ENCODE measurements around the gene SHROOM3.

Gene SHROOM3

DNA sequence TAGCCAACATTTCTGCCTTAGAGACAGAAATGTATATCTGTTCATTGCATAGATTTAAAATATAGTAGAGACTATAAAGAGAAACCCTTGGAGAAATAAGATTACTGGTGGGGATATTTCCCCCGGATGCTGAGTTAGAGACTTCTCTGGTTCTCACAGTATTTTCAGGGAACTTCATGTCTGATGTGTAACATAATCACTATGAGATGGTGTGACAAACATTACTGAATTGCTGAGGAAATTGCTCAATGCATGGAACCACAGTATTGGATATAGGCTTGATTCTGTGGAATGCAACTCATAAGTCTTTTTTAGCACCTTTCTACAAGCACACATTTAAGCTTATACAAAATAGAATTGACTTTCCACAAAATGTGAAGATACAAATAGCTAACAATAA lies 310.2 kb downstream of the SHROOM3 start:
- POLR2A ChIA-PET = no interaction called here
- WGBS (ENCODE audit: insufficient coverage) = 100% methylated on average over 1 of the region's 1 CpG
- no peak overlapping the region for H3K4me3 ChIP-seq (ENCODE audit: control insufficient read depth in 1 of 7, extremely low read depth in 1 of 7, insufficient read depth in 4 of 7, low read depth in 2 of 7, low read length in 6 of 7)
- H3K27me3 ChIP-seq (replicated peaks in 2 of 5; ENCODE audit: control insufficient read depth in 4 of 5, insufficient read depth in 5 of 5, low read length in 4 of 5) = no peaks in the 10 kb centered on the region
- H3K9me3 ChIP-seq (ENCODE audit: control extremely low read depth in 1 of 5, control insufficient read depth in 4 of 5, insufficient read depth in 2 of 5, low read depth in 1 of 5, low read length in 4 of 5) = no peaks in the 10 kb centered on the region
- DNase-seq = no peak
- H3K27ac ChIP-seq (ENCODE audit: insufficient read depth in 1 of 2, low read depth in 1 of 2, low read length in 2 of 2, poor library complexity in 1 of 2, severe bottlenecking in 2 of 2) = no peak overlapping the region
- H3K36me3 ChIP-seq (ENCODE audit: control insufficient read depth in 4 of 4, insufficient read depth in 4 of 4, low read length in 3 of 4) = no peaks in the 10 kb centered on the region
- peaks cover 0 to 3% (median 0%) of the 10 kb centered on the region in 4 experiments for H3K4me1 ChIP-seq (ENCODE audit: control extremely low read depth in 1 of 4, control insufficient read depth in 4 of 4, insufficient read depth in 4 of 4, low read length in 3 of 4)
- CTCF ChIA-PET = interaction anchor here (1.3 to 2.0 kb wide), 4 partner anchors 12 to 241 kb away, joined by 3 to 9 read pairs (median 4); no protein-coding TSS in a partner anchor

DNA sequence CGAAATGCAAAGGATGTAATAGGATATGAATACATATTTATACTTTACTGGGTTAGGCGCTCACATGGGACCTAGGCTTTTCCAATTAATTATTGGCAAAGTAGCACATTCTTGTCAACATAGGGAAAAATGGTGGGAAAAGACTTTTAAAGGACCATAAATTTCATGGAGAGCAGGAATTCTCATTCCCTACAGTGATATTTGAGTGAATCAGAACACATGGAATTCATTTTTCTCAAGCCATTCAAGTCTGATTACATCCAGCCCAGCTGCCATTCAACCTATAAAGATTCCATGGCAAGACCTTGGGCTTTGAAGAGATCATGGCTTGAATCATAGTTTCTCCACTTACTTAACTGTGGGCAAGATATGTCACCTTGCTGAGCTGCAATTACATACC lies 312.5 kb downstream of the SHROOM3 start:
- peaks cover 0 to 3% (median 0%) of the 10 kb centered on the region in 4 experiments for H3K4me1 ChIP-seq (ENCODE audit: control extremely low read depth in 1 of 4, control insufficient read depth in 4 of 4, insufficient read depth in 4 of 4, low read length in 3 of 4)
- peaks cover 0 to 7% (median 3%) of the 10 kb centered on the region in 5 experiments for H3K9me3 ChIP-seq (ENCODE audit: control extremely low read depth in 1 of 5, control insufficient read depth in 4 of 5, insufficient read depth in 2 of 5, low read depth in 1 of 5, low read length in 4 of 5)
- ChIA-PET CTCF (interaction anchor here (0.7 kb wide), 1 partner anchor 229 kb away, joined by 3 read pairs; no protein-coding TSS in a partner anchor), POLR2A (no interaction called here)
- DNase-seq = no peak
- no peaks in the 10 kb centered on the region for H3K36me3 ChIP-seq (ENCODE audit: control insufficient read depth in 4 of 4, insufficient read depth in 4 of 4, low read length in 3 of 4)
- no peak overlapping the region for H3K4me3 ChIP-seq (ENCODE audit: control insufficient read depth in 1 of 7, extremely low read depth in 1 of 7, insufficient read depth in 4 of 7, low read depth in 2 of 7, low read length in 6 of 7)
- WGBS (ENCODE audit: insufficient coverage) = no CpG with 5 or more reads among the region's 2 CpGs
- no peak overlapping the region for H3K27ac ChIP-seq (ENCODE audit: insufficient read depth in 1 of 2, low read depth in 1 of 2, low read length in 2 of 2, poor library complexity in 1 of 2, severe bottlenecking in 2 of 2)
- no peaks in the 10 kb centered on the region for H3K27me3 ChIP-seq (replicated peaks in 2 of 5; ENCODE audit: control insufficient read depth in 4 of 5, insufficient read depth in 5 of 5, low read length in 4 of 5)

DNA sequence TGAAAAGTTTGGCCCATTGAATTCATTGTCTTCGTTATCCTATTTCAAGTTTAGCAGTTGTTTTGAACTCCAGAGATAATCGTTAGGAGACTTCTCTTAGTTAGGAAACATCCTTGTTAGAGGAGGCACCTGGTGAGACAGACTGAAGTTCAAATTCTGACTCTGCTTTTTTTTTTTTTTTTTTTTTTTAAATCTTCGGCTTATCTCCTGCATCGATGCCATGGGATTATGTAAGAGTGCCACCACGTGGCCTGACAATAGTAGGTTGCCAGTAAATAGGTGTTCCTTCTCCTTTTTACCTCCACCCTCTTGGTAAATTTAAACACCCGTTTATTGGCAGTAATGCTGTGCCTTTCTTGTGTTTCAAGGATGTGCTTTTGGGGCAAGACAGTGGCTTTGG lies 313.6 kb downstream of the SHROOM3 start:
- 100% methylated on average over 1 of the region's 6 CpGs for WGBS (ENCODE audit: insufficient coverage)
- Histone ChIP-seq H3K27ac (ENCODE audit: insufficient read depth in 1 of 2, low read depth in 1 of 2, low read length in 2 of 2, poor library complexity in 1 of 2, severe bottlenecking in 2 of 2) (no peak overlapping the region), H3K4me1 (ENCODE audit: control extremely low read depth in 1 of 4, control insufficient read depth in 4 of 4, insufficient read depth in 4 of 4, low read length in 3 of 4) (peaks cover 0 to 5% (median 0%) of the 10 kb centered on the region in 4 experiments), H3K4me3 (ENCODE audit: control insufficient read depth in 1 of 7, extremely low read depth in 1 of 7, insufficient read depth in 4 of 7, low read depth in 2 of 7, low read length in 6 of 7) (no peak overlapping the region), H3K36me3 (ENCODE audit: control insufficient read depth in 4 of 4, insufficient read depth in 4 of 4, low read length in 3 of 4) (no peaks in the 10 kb centered on the region), H3K9me3 (ENCODE audit: control extremely low read depth in 1 of 5, control insufficient read depth in 4 of 5, insufficient read depth in 2 of 5, low read depth in 1 of 5, low read length in 4 of 5) (peaks cover 0 to 7% (median 3%) of the 10 kb centered on the region in 5 experiments), H3K27me3 (replicated peaks in 2 of 5; ENCODE audit: control insufficient read depth in 4 of 5, insufficient read depth in 5 of 5, low read length in 4 of 5) (no peaks in the 10 kb centered on the region)
- DNase-seq = peak; percentile 57 to 85 (median 79)
- ChIA-PET CTCF (no interaction called here), POLR2A (no interaction called here)

DNA sequence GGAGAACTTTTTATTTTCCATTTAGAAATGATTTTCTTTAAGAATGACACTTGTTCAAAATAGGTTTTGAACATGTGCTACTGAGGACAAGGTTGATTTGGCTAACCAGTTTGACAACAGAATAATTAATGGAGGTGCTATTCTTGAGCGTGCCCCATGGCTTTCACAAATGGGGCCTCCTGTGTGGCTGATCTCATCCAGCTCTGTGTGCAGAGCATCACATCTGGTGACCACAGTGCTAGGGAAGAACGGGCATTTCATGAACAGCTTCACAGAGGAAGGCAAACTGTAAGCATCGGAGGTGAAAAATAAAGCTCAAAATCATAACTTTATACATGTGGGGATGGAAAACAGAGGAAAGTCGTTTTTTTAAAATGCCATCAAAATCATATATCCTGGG lies 314.3 kb downstream of the SHROOM3 start:
- Histone ChIP-seq H3K9me3 (ENCODE audit: control extremely low read depth in 1 of 5, control insufficient read depth in 4 of 5, insufficient read depth in 2 of 5, low read depth in 1 of 5, low read length in 4 of 5) (peaks cover 0 to 7% (median 3%) of the 10 kb centered on the region in 5 experiments), H3K4me1 (ENCODE audit: control extremely low read depth in 1 of 4, control insufficient read depth in 4 of 4, insufficient read depth in 4 of 4, low read length in 3 of 4) (peaks cover 0 to 5% (median 0%) of the 10 kb centered on the region in 4 experiments), H3K36me3 (ENCODE audit: control insufficient read depth in 4 of 4, insufficient read depth in 4 of 4, low read length in 3 of 4) (no peaks in the 10 kb centered on the region), H3K27ac (ENCODE audit: insufficient read depth in 1 of 2, low read depth in 1 of 2, low read length in 2 of 2, poor library complexity in 1 of 2, severe bottlenecking in 2 of 2) (no peak overlapping the region), H3K27me3 (replicated peaks in 2 of 5; ENCODE audit: control insufficient read depth in 4 of 5, insufficient read depth in 5 of 5, low read length in 4 of 5) (no peaks in the 10 kb centered on the region), H3K4me3 (ENCODE audit: control insufficient read depth in 1 of 7, extremely low read depth in 1 of 7, insufficient read depth in 4 of 7, low read depth in 2 of 7, low read length in 6 of 7) (no peak overlapping the region)
- DNase-seq = no peak
- POLR2A ChIA-PET = no interaction called here
- 100% methylated on average over 1 of the region's 4 CpGs for WGBS (ENCODE audit: insufficient coverage)
- CTCF ChIA-PET = interaction anchor here (1.6 to 1.9 kb wide), 2 partner anchors 11 to 236 kb away, joined by 3 to 6 read pairs; no protein-coding TSS in a partner anchor

DNA sequence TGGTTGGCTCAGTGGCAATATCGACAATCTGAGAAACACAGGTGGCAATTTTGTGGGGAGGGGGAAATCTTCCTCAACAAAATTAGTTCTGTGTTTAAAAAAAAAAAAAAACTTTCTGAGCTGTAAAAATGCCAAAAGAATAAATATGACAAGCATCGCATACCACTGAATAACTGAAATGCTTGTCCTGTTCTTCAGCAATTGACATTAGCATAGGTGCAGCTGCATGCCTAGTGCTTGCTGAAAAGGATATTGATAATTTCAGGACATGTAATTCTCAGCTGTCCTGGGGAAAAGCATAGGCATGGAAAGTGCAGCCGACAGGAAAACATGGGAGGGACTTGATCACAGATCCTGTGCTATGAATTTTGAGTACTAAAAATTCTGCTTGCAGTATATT lies 315.7 kb downstream of the SHROOM3 start:
- CTCF ChIA-PET = interaction anchor here (0.6 to 1.9 kb wide), 4 partner anchors 12 to 387 kb away, joined by 3 to 6 read pairs (median 3); no protein-coding TSS in a partner anchor
- POLR2A ChIA-PET = interaction anchor here (0.6 kb wide), 1 partner anchor 210 kb away, joined by 4 read pairs; no protein-coding TSS in a partner anchor
- Histone ChIP-seq H3K36me3 (ENCODE audit: control insufficient read depth in 4 of 4, insufficient read depth in 4 of 4, low read length in 3 of 4) (no peaks in the 10 kb centered on the region), H3K4me3 (ENCODE audit: control insufficient read depth in 1 of 7, extremely low read depth in 1 of 7, insufficient read depth in 4 of 7, low read depth in 2 of 7, low read length in 6 of 7) (no peak overlapping the region), H3K27ac (ENCODE audit: insufficient read depth in 1 of 2, low read depth in 1 of 2, low read length in 2 of 2, poor library complexity in 1 of 2, severe bottlenecking in 2 of 2) (no peak overlapping the region), H3K27me3 (replicated peaks in 2 of 5; ENCODE audit: control insufficient read depth in 4 of 5, insufficient read depth in 5 of 5, low read length in 4 of 5) (no peaks in the 10 kb centered on the region), H3K4me1 (ENCODE audit: control extremely low read depth in 1 of 4, control insufficient read depth in 4 of 4, insufficient read depth in 4 of 4, low read length in 3 of 4) (peaks cover 0 to 5% (median 0%) of the 10 kb centered on the region in 4 experiments), H3K9me3 (ENCODE audit: control extremely low read depth in 1 of 5, control insufficient read depth in 4 of 5, insufficient read depth in 2 of 5, low read depth in 1 of 5, low read length in 4 of 5) (peaks cover 0 to 7% (median 3%) of the 10 kb centered on the region in 5 experiments)
- DNase-seq = no peak
- WGBS (ENCODE audit: insufficient coverage) = 86% methylated on average over 1 of the region's 3 CpGs

DNA sequence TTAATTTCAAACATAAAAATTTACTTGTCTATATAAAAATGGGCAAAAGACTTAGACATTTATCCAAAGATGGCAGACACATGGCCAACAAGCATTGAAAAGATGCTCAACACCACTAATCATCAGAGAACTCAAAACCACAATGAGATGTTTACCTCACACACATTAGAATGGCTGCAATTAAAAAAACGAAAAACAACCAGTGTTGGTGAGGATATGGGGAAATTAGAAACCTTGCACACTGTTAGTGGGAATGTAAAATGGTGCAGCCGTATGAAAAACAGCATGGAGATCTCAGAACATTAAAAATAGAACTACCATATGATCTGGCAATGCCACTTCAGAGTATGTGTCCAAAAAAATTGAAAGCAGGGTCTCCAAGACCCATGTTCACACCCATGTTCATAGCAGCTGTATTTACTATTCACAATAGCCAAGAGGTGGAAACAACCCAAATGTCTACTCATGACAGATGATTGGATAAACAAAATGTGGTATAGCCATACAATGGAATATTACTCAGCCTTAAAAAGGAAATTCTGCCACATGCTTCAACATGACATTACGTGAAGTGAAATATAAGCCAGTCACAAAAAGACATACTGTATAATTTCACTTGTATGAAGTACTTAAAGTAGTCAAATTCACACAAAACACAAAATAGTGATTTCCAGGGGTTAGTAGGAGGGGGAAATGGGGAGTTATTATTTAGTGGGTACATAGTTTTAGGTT lies 316.7 kb downstream of the SHROOM3 start:
- ChIA-PET CTCF (interaction anchor here (0.7 kb wide), 1 partner anchor 243 kb away, joined by 3 read pairs; no protein-coding TSS in a partner anchor), POLR2A (no interaction called here)
- Histone ChIP-seq H3K9me3 (ENCODE audit: control extremely low read depth in 1 of 5, control insufficient read depth in 4 of 5, insufficient read depth in 2 of 5, low read depth in 1 of 5, low read length in 4 of 5) (peaks cover 0 to 7% (median 3%) of the 10 kb centered on the region in 5 experiments), H3K27me3 (replicated peaks in 2 of 5; ENCODE audit: control insufficient read depth in 4 of 5, insufficient read depth in 5 of 5, low read length in 4 of 5) (peaks cover 0 to 2% (median 0%) of the 10 kb centered on the region in 5 experiments), H3K4me3 (ENCODE audit: control insufficient read depth in 1 of 7, extremely low read depth in 1 of 7, insufficient read depth in 4 of 7, low read depth in 2 of 7, low read length in 6 of 7) (no peak overlapping the region), H3K4me1 (ENCODE audit: control extremely low read depth in 1 of 4, control insufficient read depth in 4 of 4, insufficient read depth in 4 of 4, low read length in 3 of 4) (peaks cover 0 to 5% (median 0%) of the 10 kb centered on the region in 4 experiments), H3K36me3 (ENCODE audit: control insufficient read depth in 4 of 4, insufficient read depth in 4 of 4, low read length in 3 of 4) (no peaks in the 10 kb centered on the region), H3K27ac (ENCODE audit: insufficient read depth in 1 of 2, low read depth in 1 of 2, low read length in 2 of 2, poor library complexity in 1 of 2, severe bottlenecking in 2 of 2) (no peak overlapping the region)
- WGBS (ENCODE audit: insufficient coverage) = no CpG with 5 or more reads among the region's 3 CpGs
- no peak for DNase-seq
